ENCODE measurements around the gene UQCC2. TPM values are rescaled to one million over a fixed set of nuclear protein-coding genes. Genes with fewer than 3 reads are reported as not detected.

The UQCC2 gene
- polyA plus RNA-seq, 1 of the 3 experiments (the other 2 are of a cell fraction), result 59.0 TPM

DNA sequence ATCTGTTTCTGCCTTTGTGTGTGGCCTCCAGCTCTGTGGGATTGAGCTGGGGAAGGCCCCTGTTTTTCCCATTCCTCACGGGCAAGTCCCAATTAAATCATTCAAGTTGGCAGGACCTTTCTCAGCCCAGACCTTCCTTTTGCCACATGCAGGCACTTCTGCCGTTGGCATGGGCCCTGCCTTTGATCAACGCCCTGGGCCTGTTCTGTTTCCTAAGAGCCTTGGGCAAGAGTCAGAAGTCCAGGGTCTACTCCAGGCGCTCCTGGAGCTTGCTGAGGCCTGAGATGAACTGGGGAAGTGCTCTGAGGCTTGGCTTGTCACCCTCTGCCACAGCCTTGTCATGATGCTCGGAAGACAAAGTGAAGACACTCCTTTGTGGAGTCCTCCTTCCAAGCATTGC, 28.1 kb upstream of the UQCC2 start:
- DNase-seq, result no peak
- no peak overlapping the region; a peak in 1 of 4 replicates for H3K27ac ChIP-seq (ENCODE audit: low read depth in 2 of 2, low read length in 1 of 2)
- no peak overlapping the region for H3K4me3 ChIP-seq (ENCODE audit: low read depth in 2 of 2, low read length in 1 of 2)
- no peak overlapping the region for H3K4me2 ChIP-seq
- no peaks in the 10 kb centered on the region for H4K20me1 ChIP-seq (ENCODE audit: insufficient read depth)
- no peaks in the 10 kb centered on the region for H3K79me2 ChIP-seq (ENCODE audit: insufficient read depth)
- peaks cover 0 to 26% of the 10 kb centered on the region in 2 experiments; a peak in 1 of 4 replicates for H3K4me1 ChIP-seq (ENCODE audit: control insufficient read depth in 1 of 2, insufficient read depth in 2 of 2, low read depth in 1 of 2, low read length in 1 of 2)
- no peak overlapping the region for H3K9ac ChIP-seq
- H3F3A ChIP-seq (replicated peaks; ENCODE audit: insufficient read depth), result no peaks in the 10 kb centered on the region
- no peak overlapping the region for H2AFZ ChIP-seq (ENCODE audit: low read depth)
- 45% methylated on average over 3 of the region's 5 CpGs for WGBS (ENCODE audit: low lambda C conversion rate)
- no peaks in the 10 kb centered on the region for H3K9me3 ChIP-seq
- H3K27me3 ChIP-seq (ENCODE audit: insufficient read depth), result no peaks in the 10 kb centered on the region
- CTCF ChIA-PET, result interaction anchor here (1.0 to 1.5 kb wide), 4 partner anchors 28 to 362 kb away, joined by 3 to 11 read pairs (median 4); partner anchors contain the start of gene UQCC2
- POLR2A ChIA-PET, result interaction anchor here (2.0 kb wide), 1 partner anchor 28 kb away, joined by 7 read pairs; the partner anchor contains the start of gene UQCC2
- TF ChIP-seq GABPA (IDR thresholded peaks at IDR 0.05; ENCODE audit: low read depth), result no peak
- TF ChIP-seq FOXM1 (IDR thresholded peaks at IDR 0.05; ENCODE audit: low read depth), result no peak
- TF ChIP-seq RAD21 (IDR thresholded peaks at IDR 0.05; ENCODE audit: low read length), result no peak
- TF ChIP-seq, protein P1, sequence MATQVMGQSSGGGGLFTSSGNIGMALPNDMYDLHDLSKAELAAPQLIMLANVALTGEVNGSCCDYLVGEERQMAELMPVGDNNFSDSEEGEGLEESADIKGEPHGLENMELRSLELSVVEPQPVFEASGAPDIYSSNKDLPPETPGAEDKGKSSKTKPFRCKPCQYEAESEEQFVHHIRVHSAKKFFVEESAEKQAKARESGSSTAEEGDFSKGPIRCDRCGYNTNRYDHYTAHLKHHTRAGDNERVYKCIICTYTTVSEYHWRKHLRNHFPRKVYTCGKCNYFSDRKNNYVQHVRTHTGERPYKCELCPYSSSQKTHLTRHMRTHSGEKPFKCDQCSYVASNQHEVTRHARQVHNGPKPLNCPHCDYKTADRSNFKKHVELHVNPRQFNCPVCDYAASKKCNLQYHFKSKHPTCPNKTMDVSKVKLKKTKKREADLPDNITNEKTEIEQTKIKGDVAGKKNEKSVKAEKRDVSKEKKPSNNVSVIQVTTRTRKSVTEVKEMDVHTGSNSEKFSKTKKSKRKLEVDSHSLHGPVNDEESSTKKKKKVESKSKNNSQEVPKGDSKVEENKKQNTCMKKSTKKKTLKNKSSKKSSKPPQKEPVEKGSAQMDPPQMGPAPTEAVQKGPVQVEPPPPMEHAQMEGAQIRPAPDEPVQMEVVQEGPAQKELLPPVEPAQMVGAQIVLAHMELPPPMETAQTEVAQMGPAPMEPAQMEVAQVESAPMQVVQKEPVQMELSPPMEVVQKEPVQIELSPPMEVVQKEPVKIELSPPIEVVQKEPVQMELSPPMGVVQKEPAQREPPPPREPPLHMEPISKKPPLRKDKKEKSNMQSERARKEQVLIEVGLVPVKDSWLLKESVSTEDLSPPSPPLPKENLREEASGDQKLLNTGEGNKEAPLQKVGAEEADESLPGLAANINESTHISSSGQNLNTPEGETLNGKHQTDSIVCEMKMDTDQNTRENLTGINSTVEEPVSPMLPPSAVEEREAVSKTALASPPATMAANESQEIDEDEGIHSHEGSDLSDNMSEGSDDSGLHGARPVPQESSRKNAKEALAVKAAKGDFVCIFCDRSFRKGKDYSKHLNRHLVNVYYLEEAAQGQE (IDR thresholded peaks at IDR 0.05; ENCODE audit: low read depth, low read length), result no peak
- TF ChIP-seq RFX5 (IDR thresholded peaks at IDR 0.05; ENCODE audit: low read length), result no peak
- no peak for TF ChIP-seq ELF1 (IDR thresholded peaks at IDR 0.05)
- TF ChIP-seq, protein P2, sequence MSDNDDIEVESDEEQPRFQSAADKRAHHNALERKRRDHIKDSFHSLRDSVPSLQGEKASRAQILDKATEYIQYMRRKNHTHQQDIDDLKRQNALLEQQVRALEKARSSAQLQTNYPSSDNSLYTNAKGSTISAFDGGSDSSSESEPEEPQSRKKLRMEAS (IDR thresholded peaks at IDR 0.05; ENCODE audit: low read depth), result no peak
- TF ChIP-seq SIN3A (IDR thresholded peaks at IDR 0.05; ENCODE audit: borderline replicate concordance, low read depth, low read length), result no peak
- TF ChIP-seq, protein P3, sequence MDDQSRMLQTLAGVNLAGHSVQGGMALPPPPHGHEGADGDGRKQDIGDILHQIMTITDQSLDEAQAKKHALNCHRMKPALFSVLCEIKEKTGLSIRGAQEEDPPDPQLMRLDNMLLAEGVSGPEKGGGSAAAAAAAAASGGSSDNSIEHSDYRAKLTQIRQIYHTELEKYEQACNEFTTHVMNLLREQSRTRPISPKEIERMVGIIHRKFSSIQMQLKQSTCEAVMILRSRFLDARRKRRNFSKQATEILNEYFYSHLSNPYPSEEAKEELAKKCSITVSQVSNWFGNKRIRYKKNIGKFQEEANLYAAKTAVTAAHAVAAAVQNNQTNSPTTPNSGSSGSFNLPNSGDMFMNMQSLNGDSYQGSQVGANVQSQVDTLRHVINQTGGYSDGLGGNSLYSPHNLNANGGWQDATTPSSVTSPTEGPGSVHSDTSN (IDR thresholded peaks at IDR 0.05), result no peak
- no peak for TF ChIP-seq EP300 (IDR thresholded peaks at IDR 0.05; ENCODE audit: borderline replicate concordance in 1 of 2, low read depth in 1 of 2, low read length in 1 of 2)
- no peak for TF ChIP-seq GATA2 (CRISPR knock-in tag; IDR thresholded peaks at IDR 0.05)
- no peak for TF ChIP-seq FOXJ3 (CRISPR knock-in tag; IDR thresholded peaks at IDR 0.05)
- TF ChIP-seq JUND (IDR thresholded peaks at IDR 0.05), result no peak
- no peak for TF ChIP-seq NRF1 (IDR thresholded peaks at IDR 0.05; ENCODE audit: low read depth, low read length)
- no peak for TF ChIP-seq CHD2 (IDR thresholded peaks at IDR 0.05; ENCODE audit: low read length, partially characterized antibody)
- no peaks in the 10 kb centered on the region for H3K36me3 ChIP-seq (replicated peaks in 1 of 2; ENCODE audit: control insufficient read depth in 1 of 2, insufficient read depth in 2 of 2, low read length in 1 of 2)
- no peaks in the 10 kb centered on the region for H3K9me2 ChIP-seq

Data from SK-N-SH (cell line).